Activated CD8-positive, alpha-beta memory T cell treated with anti-CD3 and anti-CD28 coated beads, Interleukin-2, amount 50 U/mL, for 24 hours (primary cell): Measurements from ENCODE around the gene GJB2.

Experiments used
- DNase-seq: peaks from one replicate; pipeline ENCODE4 v3.0.0-alpha.2; 2020; ENCODE audit errors: extremely low read depth

The GJB2 gene

DNA sequence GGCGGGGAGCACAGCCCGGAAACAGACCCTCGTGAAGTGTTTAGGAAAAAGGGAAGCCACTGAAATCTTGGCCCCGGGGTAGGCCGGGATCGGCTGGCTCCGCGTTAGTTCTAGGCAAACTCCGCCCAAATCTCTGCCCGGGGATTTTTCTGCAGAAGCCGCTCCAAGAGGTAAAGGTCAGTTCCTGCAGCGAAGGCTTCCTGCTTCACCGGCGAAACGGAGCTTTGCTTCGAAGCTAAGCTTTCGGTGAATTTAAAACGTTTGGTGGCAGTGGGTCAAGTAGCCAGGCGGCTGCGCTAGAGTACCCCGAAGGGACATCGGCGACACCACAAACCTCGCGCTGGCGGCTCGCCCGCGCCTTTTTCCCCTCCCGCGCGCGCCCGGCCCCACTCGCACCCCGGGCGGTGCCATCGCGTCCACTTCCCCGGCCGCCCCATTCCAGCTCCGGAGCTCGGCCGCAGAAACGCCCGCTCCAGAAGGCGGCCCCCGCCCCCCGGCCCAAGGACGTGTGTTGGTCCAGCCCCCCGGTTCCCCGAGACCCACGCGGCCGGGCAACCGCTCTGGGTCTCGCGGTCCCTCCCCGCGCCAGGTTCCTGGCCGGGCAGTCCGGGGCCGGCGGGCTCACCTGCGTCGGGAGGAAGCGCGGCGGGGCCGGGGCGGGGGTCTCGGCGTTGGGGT lies 441 bp downstream of the GJB2 start:
- DNase-seq, result no peak

DNA sequence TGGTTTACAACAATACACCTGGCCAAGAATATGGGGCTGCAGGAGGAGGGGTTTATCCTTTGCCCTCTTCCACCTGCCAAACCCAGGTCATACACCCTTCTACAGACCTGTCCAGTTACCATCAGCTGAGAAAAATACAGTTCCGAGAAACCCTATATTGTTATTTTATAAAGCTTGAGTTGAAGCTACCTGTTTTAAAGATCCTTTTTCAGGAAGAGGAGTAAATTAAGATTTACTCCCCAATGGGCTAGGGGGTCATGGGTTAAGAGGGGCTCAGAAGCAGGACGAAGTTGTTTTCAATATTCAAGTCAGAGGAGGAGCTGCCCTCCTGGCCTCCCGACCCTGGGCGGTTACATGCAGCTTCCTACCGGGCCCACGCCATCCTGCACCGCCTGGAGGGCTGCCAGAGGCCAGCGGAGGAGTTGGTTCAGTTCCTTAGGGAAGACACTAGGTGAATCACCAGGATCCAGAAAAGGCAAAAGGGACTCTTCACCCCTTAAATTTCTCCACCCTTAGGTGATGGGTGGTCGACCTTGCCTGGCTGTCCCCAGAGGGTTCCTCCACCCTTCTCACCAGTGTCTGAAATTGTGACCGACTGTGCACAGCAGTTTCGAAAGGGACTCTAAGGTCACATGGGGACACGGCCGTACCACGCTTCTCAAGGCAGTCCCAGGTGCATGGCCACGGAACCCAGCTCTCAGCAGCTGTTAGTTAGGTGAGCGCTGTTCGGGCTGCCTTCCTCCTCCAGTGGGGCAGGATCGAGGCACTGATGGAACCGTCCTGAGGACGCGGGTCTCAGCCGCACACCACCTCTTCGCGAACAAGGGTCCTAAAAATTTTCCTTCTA lies 1.2 kb downstream of the GJB2 start:
- DNase-seq, result no peak

- DNase-seq, result no peak
Measured at GRCh38 chr13:20190481-20191310, 2.0 kb downstream of the GJB2 start.

GRCh38 chr13:20190076-20190475 lies 2.7 kb downstream of the GJB2 start:
- DNase-seq, result no peak

GRCh38 chr13:20188667-20189553 lies 3.8 kb downstream of the GJB2 start:
- no peak for DNase-seq

DNA sequence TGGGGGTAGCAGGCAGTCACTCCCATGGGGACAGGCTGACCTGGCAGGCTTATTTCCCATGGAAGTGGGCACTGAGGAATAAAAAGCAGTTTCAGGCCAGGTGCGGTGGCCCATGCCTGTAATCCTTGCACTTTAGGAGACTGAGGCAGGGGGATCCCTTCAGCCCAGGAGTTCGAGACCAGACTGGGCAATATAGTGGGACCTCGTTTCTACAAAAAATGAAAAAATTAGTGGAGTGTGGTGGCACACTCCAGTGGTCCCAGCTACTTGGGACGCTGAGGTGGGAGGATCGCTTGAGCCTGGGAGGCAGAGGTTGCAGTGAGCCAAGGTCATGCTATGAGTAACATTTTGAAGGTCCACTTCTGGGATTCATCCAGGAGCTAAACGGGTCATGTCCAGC lies 6.0 kb downstream of the GJB2 start:
- no peak for DNase-seq

DNA sequence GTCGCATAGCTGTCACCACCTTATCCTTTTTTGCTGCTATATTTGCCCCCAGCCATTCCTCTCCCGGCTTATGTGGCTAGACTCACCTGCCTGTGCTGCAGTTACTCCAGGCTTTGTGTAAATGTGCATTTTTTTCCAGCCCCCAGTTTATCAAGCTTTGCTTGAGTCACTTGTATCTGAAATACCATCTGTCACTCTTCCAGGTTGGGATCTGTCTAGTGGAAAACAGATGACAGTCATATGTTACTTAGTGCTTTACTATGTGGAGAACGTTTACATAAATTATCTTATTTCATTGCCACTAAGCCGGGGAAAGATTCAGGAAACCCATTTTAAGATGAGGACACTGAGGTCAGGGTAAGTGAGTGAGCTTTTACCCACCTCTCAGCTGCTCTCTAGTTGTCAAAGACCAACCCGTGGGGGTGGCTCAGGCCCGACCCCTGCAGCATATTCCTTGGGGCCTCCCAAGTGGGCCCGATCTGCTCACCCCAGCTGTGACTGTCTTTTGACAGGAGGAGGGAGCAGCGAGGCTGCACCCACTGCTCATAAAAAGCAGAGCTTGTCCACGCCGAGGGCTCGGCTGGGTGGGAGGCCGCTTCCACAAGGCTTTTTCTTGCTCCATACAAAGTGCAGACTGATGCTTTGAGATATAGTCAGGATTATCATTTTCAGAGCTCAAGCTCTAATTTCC lies 7.2 kb downstream of the GJB2 start:
- no peak for DNase-seq

DNA sequence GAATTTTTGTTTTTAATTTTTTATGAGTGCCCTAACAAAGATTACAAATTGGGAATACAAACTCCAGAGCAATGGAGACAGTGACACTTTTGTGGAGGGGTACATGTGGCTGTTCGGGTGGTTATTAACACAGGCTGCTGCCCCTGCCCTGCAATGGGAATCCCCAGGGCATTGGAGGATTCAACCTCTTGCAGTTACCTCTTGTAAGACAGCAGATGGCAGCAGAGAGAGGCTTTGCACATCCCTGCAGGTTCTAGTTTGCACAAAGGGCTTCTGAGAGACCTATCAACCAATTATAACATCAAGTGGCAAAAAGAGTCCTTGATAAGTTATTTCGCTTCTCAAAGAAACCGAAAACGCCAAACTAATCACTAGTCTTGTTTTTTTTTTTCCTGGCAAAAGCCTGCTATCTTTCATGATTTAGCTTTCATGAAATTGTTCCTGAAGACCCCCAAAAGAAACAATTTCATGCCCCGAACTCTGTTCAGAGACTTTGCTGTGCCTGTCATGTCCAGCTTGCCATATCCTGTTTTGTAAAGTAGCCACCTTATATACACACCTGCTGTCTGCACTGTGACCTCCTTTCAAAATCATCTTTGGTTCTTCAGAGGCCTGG lies 10.4 kb downstream of the GJB2 start:
- DNase-seq, result no peak

GRCh38 chr13:20181188-20181587 lies 11.6 kb downstream of the GJB2 start:
- DNase-seq, result no peak

DNA sequence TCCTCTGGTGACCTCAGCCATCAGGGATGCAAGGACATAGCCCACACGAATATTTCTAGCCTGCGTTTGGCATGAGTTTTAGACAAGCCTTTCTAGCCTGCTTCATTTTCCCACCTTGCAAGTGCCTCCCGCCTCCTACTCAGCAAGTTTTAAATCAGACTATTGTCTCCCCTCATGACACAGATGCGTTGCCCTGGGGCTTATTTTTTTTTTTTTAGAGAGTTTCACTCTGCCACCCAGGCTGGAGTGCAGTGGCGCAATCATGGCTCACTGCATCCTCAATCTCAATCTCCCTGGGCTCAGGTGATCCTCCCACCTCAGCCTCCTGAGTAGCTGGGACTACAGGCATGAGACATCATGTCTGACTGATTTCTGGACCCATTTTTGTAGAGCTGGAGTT lies 14.6 kb downstream of the GJB2 start:
- DNase-seq, result no peak

GRCh38 chr13:20177049-20177831 lies 15.5 kb downstream of the GJB2 start:
- no peak for DNase-seq

DNA sequence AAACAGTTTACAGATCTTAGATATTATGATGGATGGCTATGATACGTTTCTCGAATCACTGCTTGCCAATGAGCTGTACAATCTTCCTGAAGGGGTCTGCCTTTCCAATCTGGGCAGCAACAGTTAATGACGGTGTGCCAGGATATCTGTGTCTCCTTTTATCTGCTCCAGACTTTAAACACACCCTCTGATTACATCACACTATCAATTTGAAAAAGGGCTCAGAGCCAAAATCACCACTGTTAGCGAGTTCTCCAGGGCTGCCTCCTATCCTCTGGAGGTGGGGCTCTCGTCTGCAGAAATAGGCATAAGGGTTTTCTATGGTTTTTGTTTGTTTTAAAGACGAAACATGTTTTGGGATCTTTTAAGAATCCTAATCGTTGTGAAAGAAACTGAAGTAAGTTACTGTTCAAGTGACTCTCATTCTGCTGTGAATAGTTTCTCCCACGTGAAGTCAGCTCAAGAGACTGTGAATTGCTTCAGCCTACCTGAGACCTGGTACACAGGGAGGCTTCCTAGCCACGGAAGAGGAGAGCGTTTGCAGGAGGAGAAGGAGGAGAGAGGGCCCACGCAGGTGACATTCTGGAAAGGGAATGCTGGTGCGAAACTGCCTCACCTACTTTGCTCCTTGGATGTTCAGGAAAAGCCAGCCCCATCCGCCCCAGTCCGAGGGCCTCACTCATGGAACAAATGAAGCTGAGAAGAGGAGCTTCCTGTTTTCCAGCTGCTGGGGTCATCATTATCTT lies 16.7 kb downstream of the GJB2 start:
- DNase-seq, result no peak

GRCh38 chr13:20175406-20175794 lies 17.3 kb downstream of the GJB2 start:
- DNase-seq, result no peak

DNA sequence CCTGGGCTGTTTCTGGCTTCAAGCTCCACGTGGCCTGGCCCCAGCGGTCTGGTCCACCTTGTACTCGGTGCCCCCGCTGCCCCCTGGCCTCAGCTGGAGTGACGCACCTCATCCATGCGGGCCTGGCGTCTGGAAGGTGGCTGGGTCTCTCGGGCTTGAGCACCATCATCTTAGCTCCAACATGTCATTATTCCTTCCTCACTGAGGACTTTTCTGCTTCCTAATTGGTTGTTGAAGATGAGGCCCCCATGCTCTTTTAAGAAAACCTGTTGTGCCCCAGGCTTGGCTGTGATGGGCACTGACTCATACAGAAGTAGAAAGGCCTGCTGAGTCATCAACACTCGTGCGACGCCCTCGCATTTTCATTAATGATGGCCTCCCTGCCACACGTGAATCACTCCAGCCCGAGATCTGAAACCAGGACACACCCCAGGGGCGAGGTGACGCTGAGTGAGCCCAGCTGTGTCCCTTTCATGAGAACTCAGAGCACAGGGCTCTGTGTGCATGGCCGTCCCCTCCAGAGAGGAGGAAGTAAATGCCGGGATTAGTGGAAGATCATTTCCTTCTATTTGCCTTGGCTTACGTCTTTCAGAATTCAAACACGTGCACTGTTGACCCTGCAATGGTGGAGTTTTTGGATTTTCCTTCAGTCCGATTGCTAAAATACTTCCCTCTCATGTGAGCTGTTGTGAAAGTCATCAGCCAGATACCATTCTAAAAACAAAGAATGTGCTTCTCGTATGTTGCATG lies 17.9 kb downstream of the GJB2 start:
- DNase-seq, result peak; percentile 43

DNA sequence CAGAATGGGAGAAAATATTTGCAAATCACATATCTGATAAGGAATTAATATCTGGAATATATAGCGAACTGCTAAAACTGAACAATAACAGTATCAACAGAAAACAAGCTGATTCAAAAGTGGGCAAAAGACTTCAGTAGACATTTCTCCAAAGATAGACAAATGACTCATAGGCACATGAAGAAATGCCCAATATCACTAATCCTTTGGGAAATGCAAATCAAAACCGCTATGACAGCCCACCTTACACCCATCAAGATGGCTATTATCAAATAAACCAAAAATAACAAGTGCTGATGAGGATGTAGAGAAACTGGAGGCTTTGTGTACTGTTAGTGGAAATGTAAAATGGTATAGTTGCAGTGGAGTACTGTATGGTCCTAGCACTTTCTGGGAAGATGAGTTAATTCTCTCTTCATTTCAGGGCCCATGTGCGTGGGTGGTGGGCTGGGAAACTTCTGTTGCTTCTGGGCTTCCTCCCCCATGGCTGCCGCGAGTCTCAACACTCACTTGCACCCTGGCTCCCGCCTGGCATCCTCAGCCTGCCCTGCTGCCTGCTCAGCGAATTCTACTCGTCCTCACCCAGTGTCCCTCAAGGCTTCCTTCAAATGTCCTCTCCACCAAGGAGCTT lies 19.5 kb downstream of the GJB2 start:
- DNase-seq, result no peak

DNA sequence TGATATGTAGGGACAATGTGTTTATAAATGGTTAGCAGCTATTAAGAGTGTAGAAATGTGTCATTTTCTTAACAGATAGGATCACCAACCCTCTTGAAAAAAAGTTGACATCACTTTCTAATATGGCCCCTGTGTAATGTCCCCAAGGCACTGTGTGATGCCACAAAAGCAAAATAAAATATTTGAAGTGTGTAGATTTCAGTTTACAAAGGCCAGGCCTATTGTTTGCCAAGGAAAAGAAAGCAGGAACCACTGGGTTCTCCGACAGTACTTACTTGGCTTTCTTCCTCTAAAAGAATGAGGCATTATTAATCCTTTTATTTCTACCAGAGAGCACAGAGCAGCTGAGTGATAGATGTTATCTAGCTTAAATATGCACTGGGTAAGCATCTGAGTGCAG lies 21.4 kb downstream of the GJB2 start:
- DNase-seq, result no peak

- no peak for DNase-seq
Measured at GRCh38 chr13:20170921-20171320, 21.8 kb downstream of the GJB2 start.

DNA sequence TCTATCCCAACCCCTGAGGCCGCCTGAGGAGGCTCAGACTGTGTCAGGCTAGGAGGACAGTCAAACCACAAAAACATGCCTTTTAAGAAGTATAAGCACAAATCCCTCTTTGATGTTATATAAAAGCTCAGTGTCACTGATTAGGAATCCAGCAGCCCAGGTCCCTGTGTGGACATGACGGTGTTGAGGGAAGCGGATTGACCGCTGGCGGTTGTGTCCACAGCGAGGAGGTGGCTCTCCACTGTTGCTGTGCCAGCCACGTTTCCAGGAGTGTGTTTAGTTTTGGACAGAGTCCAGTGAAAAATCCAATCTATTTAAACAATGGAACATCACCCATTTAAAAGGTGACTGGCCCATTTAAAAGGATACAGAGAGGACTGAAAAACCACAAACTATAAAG lies 24.3 kb downstream of the GJB2 start:
- no peak for DNase-seq
